ENCODE results near the gene LCP2.

LCP2 gene

GRCh38 chr5:170223906-170224305 is 73.7 kb downstream of the LCP2 start:
- Histone ChIP-seq H3K36me3 (ENCODE audit: insufficient read depth, low read length) (no peaks in the 10 kb centered on the region), H3K9ac (ENCODE audit: low read depth, low read length) (no peak overlapping the region), H3K4me1 (ENCODE audit: insufficient read depth, low read length) (peaks cover 17% of the 10 kb centered on the region), H3K9me3 (ENCODE audit: control insufficient read depth, insufficient read depth, low read length) (no peaks in the 10 kb centered on the region)

- Histone ChIP-seq H3K4me1 (ENCODE audit: insufficient read depth, low read length) (peaks cover 17% of the 10 kb centered on the region), H3K36me3 (ENCODE audit: insufficient read depth, low read length) (no peaks in the 10 kb centered on the region), H3K9ac (ENCODE audit: low read depth, low read length) (no peak overlapping the region), H3K9me3 (ENCODE audit: control insufficient read depth, insufficient read depth, low read length) (no peaks in the 10 kb centered on the region)
These were observed 74.2 kb downstream of the LCP2 start for GRCh38 chr5:170223360-170223759.

- Histone ChIP-seq H3K9ac (ENCODE audit: low read depth, low read length) (no peak overlapping the region), H3K36me3 (ENCODE audit: insufficient read depth, low read length) (no peaks in the 10 kb centered on the region), H3K9me3 (ENCODE audit: control insufficient read depth, insufficient read depth, low read length) (no peaks in the 10 kb centered on the region), H3K4me1 (ENCODE audit: insufficient read depth, low read length) (peaks cover 17% of the 10 kb centered on the region)
These were observed 76.2 kb downstream of the LCP2 start for GRCh38 chr5:170221327-170221741.

GRCh38 chr5:170220191-170220590 is 77.4 kb downstream of the LCP2 start:
- Histone ChIP-seq H3K9me3 (ENCODE audit: control insufficient read depth, insufficient read depth, low read length) (no peaks in the 10 kb centered on the region), H3K4me1 (ENCODE audit: insufficient read depth, low read length) (peaks cover 17% of the 10 kb centered on the region), H3K9ac (ENCODE audit: low read depth, low read length) (no peak overlapping the region), H3K36me3 (ENCODE audit: insufficient read depth, low read length) (no peaks in the 10 kb centered on the region)

- Histone ChIP-seq H3K4me1 (ENCODE audit: insufficient read depth, low read length) (peaks cover 17% of the 10 kb centered on the region), H3K9ac (ENCODE audit: low read depth, low read length) (no peak overlapping the region)
These were observed 78.0 kb downstream of the LCP2 start for GRCh38 chr5:170219615-170220014.

DNA sequence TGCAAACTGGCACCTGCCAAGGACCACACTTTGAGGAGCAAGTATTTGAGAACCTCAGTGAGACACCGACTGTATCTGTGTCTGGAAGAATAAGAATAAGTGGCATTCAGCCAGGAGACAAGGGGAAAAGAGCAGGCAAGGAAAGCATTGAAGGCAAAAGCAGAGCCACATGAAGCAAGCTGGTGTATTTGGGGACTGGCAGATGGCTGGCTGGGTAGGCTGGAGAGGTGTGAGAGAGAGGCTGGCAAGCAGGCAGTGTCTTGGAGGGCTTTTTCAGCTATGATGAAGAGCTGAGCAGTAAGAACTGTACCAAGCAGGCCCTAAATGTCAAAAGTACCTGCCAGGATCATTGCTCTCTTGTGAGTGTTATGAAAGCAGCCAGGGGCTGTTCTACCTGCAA is 78.9 kb downstream of the LCP2 start:
- H3K4me1 ChIP-seq (ENCODE audit: insufficient read depth, low read length): peaks cover 9% of the 10 kb centered on the region; the same call in 1 of the 2 replicates
- no peaks in the 10 kb centered on the region for H3K36me3 ChIP-seq (ENCODE audit: insufficient read depth, low read length)
- no peaks in the 10 kb centered on the region for H3K9me3 ChIP-seq (ENCODE audit: control insufficient read depth, insufficient read depth, low read length)
- H3K9ac ChIP-seq (ENCODE audit: low read depth, low read length): no peak overlapping the region

More at GRCh38 chr5:170219615-170220014, 78.0 kb downstream of the LCP2 start:
- H3K9me3 ChIP-seq (ENCODE audit: control insufficient read depth, insufficient read depth, low read length): no peaks in the 10 kb centered on the region
- H3K36me3 ChIP-seq (ENCODE audit: insufficient read depth, low read length): no peaks in the 10 kb centered on the region

DNA sequence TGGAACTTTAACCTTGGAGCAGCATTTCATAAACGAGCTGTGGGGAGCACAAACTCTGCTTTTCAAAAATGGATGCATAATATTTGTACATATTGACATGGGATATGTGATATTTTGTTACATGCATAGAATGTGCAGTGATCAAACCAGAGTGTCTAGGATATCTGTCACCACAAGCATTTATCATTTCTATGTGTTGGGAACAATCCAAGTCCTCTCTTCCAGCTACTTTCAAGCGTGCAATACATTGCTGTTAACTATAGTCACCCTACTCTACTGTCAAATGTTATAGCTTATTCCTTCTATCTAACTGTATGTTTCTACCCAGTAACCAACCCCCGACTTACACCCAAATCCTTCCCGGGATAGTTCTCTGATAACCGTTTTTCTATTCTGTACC is 79.7 kb downstream of the LCP2 start:
- Histone ChIP-seq H3K9ac (ENCODE audit: low read depth, low read length) (no peak overlapping the region), H3K9me3 (ENCODE audit: control insufficient read depth, insufficient read depth, low read length) (no peaks in the 10 kb centered on the region), H3K36me3 (ENCODE audit: insufficient read depth, low read length) (no peaks in the 10 kb centered on the region), H3K4me1 (ENCODE audit: insufficient read depth, low read length) (0 out of 2 replicates have a peak, but pooled peaks cover 6% of the 10 kb centered on the region)

DNA sequence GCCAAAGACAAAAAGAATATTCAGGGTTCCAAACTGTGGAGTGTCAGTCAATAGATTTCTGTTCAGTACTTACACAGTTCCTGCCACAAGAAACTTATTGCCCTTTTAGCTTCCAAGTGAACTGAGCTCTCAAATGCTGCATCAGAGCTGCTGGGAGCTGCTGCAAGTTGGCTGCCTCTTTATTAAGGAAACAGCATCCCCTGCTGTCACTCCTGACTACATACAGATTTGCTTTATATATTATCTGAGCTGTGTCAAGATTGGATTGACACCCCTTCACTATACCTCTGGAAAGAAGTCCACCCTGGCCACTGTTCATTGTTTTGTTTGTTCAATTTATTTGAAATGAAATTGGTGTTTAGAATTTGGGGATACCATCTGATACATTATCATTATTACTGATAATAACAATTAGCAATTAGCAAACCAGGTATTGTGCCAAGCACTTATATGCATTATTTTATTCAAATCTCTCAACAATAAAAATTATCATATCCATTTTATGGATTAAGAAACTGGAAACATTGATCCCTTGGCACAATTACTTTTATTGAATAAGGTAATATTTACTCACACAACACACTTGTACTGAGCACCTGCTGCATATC is 81.2 kb downstream of the LCP2 start:
- 0 out of 2 replicates have a peak, but pooled peaks cover 6% of the 10 kb centered on the region for H3K4me1 ChIP-seq (ENCODE audit: insufficient read depth, low read length)
- H3K9ac ChIP-seq (ENCODE audit: low read depth, low read length): no peak overlapping the region

DNA sequence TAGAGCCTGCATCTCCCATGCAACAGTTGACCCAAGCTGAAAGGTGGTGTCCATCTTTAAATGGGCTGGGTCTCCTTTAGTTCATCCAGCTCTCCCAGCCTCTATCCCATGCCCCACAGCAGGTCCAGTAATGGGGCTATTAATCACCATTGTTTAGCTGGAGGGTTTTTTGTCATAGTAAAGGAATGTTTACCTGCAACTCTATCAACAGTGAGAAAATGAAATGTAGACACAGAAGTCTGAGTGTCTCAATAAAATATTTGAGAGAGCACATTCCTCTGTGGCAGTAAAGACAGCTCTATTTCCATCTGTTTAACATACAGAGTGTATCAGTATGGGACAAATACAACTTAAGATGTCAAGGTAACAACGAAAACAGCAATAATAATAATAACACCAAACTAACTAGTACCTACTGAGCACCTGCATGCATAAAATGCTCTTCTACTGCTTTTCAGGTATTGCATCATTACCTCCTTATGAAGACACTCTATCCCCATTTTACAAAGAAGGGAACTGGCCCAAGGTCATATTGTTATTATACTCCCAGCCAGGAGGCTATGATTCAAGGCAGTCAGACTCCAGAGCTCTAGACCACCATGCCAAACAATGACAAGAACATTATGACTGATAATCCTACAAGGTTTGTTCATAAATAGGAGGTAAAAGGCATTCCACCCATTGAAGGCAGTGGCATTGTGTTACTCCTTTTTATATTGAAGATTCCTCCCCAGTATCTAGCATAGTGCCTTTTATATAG is 85.8 kb downstream of the LCP2 start:
- Histone ChIP-seq H3K9me3 (ENCODE audit: control insufficient read depth, insufficient read depth, low read length) (no peaks in the 10 kb centered on the region), H3K4me1 (ENCODE audit: insufficient read depth, low read length) (no peaks in the 10 kb centered on the region)

More for the DNA sequence above, 81.2 kb downstream of the LCP2 start:
- no peaks in the 10 kb centered on the region for H3K9me3 ChIP-seq (ENCODE audit: control insufficient read depth, insufficient read depth, low read length)
- no peaks in the 10 kb centered on the region for H3K36me3 ChIP-seq (ENCODE audit: insufficient read depth, low read length)

DNA sequence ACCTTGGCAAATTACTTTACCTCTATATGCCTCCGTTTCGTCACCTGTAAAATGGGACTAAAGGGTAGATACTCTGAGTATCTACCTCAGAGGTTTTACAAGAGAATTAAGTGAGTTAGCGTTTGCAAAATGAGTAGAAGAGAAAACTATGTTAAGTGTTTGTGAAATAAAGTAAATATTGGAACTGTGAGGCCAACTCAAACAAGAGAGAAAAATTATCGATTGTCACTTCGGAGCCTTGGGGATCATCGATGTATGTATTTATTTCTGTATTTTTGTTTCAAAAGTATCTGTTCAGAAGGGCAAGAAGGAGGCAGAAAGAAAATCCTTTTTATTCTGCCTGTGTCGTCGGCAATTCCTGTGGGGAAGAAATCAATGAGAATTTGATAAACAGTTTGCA is 90.6 kb downstream of the LCP2 start:
- Histone ChIP-seq H3K4me1 (ENCODE audit: insufficient read depth, low read length) (no peaks in the 10 kb centered on the region), H3K36me3 (ENCODE audit: insufficient read depth, low read length) (no peaks in the 10 kb centered on the region), H3K9me3 (ENCODE audit: control insufficient read depth, insufficient read depth, low read length) (no peaks in the 10 kb centered on the region), H3K9ac (ENCODE audit: low read depth, low read length) (no peak overlapping the region)

More for the DNA sequence above, 85.8 kb downstream of the LCP2 start:
- Histone ChIP-seq H3K36me3 (ENCODE audit: insufficient read depth, low read length) (no peaks in the 10 kb centered on the region), H3K9ac (ENCODE audit: low read depth, low read length) (no peak overlapping the region)

DNA sequence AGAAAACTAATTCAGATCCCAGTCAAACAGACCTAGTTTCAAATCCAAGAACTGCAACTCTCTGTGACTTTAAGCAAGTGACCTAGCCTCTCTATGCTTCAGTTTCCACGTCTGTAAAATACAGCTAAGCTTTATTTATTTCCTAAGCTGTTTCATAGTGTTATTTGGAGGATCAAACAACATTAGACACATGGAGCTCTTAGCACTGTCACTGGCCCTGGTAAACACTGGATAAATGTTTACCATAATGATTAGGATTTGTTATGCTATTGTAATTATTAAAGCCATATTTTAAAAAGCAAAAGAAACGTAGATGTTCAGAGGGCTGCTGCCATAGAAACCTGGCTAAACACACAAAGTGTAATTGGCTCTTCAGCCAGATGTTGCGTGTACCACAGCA is 91.4 kb downstream of the LCP2 start:
- Histone ChIP-seq H3K9ac (ENCODE audit: low read depth, low read length) (no peak overlapping the region), H3K4me1 (ENCODE audit: insufficient read depth, low read length) (no peaks in the 10 kb centered on the region)

GRCh38 chr5:170204202-170204601 is 93.4 kb downstream of the LCP2 start:
- Histone ChIP-seq H3K9me3 (ENCODE audit: control insufficient read depth, insufficient read depth, low read length) (no peaks in the 10 kb centered on the region), H3K9ac (ENCODE audit: low read depth, low read length) (no peak overlapping the region), H3K4me1 (ENCODE audit: insufficient read depth, low read length) (no peaks in the 10 kb centered on the region), H3K36me3 (ENCODE audit: insufficient read depth, low read length) (no peaks in the 10 kb centered on the region)

More for the DNA sequence above, 91.4 kb downstream of the LCP2 start:
- Histone ChIP-seq H3K9me3 (ENCODE audit: control insufficient read depth, insufficient read depth, low read length) (no peaks in the 10 kb centered on the region), H3K36me3 (ENCODE audit: insufficient read depth, low read length) (no peaks in the 10 kb centered on the region)

GRCh38 chr5:170202117-170202516 is 95.5 kb downstream of the LCP2 start:
- H3K36me3 ChIP-seq (ENCODE audit: insufficient read depth, low read length): no peaks in the 10 kb centered on the region
- no peaks in the 10 kb centered on the region for H3K4me1 ChIP-seq (ENCODE audit: insufficient read depth, low read length)
- H3K9ac ChIP-seq (ENCODE audit: low read depth, low read length): no peak overlapping the region
- no peaks in the 10 kb centered on the region for H3K9me3 ChIP-seq (ENCODE audit: control insufficient read depth, insufficient read depth, low read length)

- Histone ChIP-seq H3K9me3 (ENCODE audit: control insufficient read depth, insufficient read depth, low read length) (no peaks in the 10 kb centered on the region), H3K4me1 (ENCODE audit: insufficient read depth, low read length) (no peaks in the 10 kb centered on the region), H3K36me3 (ENCODE audit: insufficient read depth, low read length) (no peaks in the 10 kb centered on the region), H3K9ac (ENCODE audit: low read depth, low read length) (no peak overlapping the region)
These were observed 96.3 kb downstream of the LCP2 start for GRCh38 chr5:170201311-170201710.

GRCh38 chr5:170200876-170201275 is 96.7 kb downstream of the LCP2 start:
- Histone ChIP-seq H3K9me3 (ENCODE audit: control insufficient read depth, insufficient read depth, low read length) (no peaks in the 10 kb centered on the region), H3K9ac (ENCODE audit: low read depth, low read length) (no peak overlapping the region), H3K4me1 (ENCODE audit: insufficient read depth, low read length) (no peaks in the 10 kb centered on the region), H3K36me3 (ENCODE audit: insufficient read depth, low read length) (no peaks in the 10 kb centered on the region)

Measured in ES-I3 (cell line).